Measurements from ENCODE around the gene NACC2. TPM values are rescaled to one million over a fixed set of nuclear protein-coding genes. Genes with fewer than 3 reads are reported as not detected.

NACC2 gene
- total RNA-seq, 1 donor from 2014 or later = 3.9 TPM

DNA sequence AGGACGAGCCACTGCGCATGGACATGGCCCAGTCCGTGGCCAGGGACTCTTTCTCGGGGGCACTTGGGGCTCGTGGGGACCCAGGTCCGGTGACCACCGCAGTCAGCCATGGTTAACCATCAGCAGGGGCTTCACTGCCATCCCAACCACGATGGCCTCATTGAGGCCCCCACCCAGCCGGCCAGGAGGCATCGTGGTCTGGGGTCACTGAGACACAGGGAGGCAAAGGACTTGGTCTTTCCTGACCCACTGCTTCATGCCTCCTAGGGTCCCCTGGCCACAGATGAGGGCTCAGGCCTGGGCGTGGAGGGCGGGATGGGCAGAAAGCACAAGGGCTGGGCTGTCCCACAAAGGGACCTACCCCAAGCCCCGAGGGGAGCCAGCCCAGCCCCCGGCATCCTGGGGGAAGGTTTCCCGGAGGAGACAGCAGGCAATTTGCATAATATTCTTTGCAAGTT is 6.6 kb downstream of the NACC2 start:
- peaks cover 4% of the 10 kb centered on the region for H3K27me3 Mint-ChIP-seq (ENCODE audit: unreplicated experiment)
- no peaks in the 10 kb centered on the region for H3K36me3 Mint-ChIP-seq (ENCODE audit: unreplicated experiment)
- peaks cover 2% of the 10 kb centered on the region for H3K9me3 Mint-ChIP-seq (ENCODE audit: unreplicated experiment)
- peaks cover 6% of the 10 kb centered on the region for H3K4me1 Mint-ChIP-seq (ENCODE audit: low read depth, unreplicated experiment)
- TF ChIP-seq, protein P1, sequence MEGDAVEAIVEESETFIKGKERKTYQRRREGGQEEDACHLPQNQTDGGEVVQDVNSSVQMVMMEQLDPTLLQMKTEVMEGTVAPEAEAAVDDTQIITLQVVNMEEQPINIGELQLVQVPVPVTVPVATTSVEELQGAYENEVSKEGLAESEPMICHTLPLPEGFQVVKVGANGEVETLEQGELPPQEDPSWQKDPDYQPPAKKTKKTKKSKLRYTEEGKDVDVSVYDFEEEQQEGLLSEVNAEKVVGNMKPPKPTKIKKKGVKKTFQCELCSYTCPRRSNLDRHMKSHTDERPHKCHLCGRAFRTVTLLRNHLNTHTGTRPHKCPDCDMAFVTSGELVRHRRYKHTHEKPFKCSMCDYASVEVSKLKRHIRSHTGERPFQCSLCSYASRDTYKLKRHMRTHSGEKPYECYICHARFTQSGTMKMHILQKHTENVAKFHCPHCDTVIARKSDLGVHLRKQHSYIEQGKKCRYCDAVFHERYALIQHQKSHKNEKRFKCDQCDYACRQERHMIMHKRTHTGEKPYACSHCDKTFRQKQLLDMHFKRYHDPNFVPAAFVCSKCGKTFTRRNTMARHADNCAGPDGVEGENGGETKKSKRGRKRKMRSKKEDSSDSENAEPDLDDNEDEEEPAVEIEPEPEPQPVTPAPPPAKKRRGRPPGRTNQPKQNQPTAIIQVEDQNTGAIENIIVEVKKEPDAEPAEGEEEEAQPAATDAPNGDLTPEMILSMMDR (IDR thresholded peaks at IDR 0.05; ENCODE audit: partially characterized antibody, unreplicated experiment) = no peak
- H3K27ac Mint-ChIP-seq (ENCODE audit: unreplicated experiment) = no peak overlapping the region
- no peak overlapping the region for H3K4me3 Mint-ChIP-seq (ENCODE audit: unreplicated experiment)
- DNase-seq = peak; percentile 14

DNA sequence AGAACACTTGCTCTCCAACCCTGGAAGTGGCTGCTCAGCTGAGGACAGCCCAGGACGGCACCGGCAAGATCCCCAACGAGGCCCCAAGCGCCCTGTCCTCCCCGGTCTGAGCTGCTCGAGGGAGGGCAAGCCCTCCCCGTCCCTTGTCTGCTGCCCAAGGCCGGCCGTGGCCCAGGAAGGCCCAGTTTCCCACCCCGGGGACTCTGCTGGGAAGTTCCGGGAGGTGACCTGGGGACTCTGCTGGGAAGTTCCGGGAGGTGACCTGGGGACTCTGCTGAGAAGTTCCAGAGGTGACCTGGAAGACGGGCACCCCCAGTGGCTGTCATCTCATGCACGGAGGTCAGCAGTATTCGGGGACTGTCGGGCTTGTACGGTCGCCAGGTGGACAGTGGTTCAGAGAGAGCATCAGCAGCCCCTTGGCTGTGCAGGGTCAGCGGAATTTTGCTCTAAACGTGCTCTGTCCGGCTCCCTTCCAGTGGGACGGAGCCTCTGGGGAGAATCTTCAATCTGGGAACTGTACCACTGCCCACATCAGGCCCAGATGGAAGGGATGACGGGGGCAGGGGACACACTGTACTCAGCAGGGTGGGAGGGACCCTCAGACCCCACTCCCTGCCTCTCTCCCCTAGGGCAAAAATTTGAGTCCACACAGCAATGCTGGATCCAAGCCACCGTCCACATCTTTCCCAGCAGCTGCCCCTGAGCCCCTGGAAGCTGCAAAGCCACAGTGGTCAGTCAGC is 7.2 kb downstream of the NACC2 start:
- peaks cover 4% of the 10 kb centered on the region for H3K4me1 Mint-ChIP-seq (ENCODE audit: low read depth, unreplicated experiment)
- H3K27ac Mint-ChIP-seq (ENCODE audit: unreplicated experiment) = no peak overlapping the region
- H3K4me3 Mint-ChIP-seq (ENCODE audit: unreplicated experiment) = no peak overlapping the region
- H3K27me3 Mint-ChIP-seq (ENCODE audit: unreplicated experiment) = peaks cover 1% of the 10 kb centered on the region
- peaks cover 2% of the 10 kb centered on the region for H3K9me3 Mint-ChIP-seq (ENCODE audit: unreplicated experiment)
- peak; percentile 10 for DNase-seq
- TF ChIP-seq, protein P1 (IDR thresholded peaks at IDR 0.05; ENCODE audit: partially characterized antibody, unreplicated experiment) = no peak
- H3K36me3 Mint-ChIP-seq (ENCODE audit: unreplicated experiment) = no peaks in the 10 kb centered on the region

DNA sequence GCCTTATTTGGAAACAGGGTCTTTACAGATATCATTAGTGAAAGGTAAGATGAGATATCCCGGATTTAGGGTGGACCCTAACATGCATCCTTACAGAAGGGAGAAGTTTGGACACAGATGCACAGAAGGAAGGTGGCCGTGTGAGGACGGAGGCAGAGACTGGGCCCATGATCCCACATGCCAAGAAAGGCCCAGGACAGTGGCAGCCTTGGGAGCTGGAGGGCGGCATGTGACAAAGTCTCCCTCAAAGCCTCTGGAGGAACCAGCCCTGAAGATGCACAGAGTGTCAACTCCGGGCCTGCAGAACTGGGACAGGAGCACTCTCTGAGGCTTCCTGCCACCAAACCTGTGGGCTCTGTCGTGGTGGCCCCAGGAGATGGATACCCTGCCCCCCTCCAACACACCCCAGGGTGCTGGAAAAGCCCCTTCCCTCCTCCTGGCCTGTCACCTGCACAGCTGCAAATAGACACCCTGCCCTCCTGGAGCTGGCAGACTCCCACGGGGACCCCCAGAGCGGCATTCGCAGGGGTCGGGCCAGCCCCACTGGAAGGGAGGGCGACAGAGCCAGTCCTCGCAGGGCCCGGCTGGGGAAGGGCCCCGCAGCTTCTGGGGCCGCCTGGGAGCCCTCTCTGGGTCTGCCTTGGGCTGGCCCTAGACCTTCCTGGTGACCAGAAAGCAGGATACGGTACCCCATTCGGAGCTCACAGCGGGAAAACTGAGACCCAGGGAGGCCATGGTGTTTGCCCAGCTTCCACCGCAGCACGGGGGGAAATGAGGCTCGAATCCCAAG is 7.9 kb downstream of the NACC2 start:
- Mint-ChIP-seq H3K4me3 (ENCODE audit: unreplicated experiment) (no peak overlapping the region), H3K4me1 (ENCODE audit: low read depth, unreplicated experiment) (peaks cover 5% of the 10 kb centered on the region), H3K27me3 (ENCODE audit: unreplicated experiment) (no peaks in the 10 kb centered on the region), H3K9me3 (ENCODE audit: unreplicated experiment) (peaks cover 2% of the 10 kb centered on the region), H3K36me3 (ENCODE audit: unreplicated experiment) (no peaks in the 10 kb centered on the region), H3K27ac (ENCODE audit: unreplicated experiment) (no peak overlapping the region)
- TF ChIP-seq, protein P1 (IDR thresholded peaks at IDR 0.05; ENCODE audit: partially characterized antibody, unreplicated experiment) = no peak
- no peak for DNase-seq

DNA sequence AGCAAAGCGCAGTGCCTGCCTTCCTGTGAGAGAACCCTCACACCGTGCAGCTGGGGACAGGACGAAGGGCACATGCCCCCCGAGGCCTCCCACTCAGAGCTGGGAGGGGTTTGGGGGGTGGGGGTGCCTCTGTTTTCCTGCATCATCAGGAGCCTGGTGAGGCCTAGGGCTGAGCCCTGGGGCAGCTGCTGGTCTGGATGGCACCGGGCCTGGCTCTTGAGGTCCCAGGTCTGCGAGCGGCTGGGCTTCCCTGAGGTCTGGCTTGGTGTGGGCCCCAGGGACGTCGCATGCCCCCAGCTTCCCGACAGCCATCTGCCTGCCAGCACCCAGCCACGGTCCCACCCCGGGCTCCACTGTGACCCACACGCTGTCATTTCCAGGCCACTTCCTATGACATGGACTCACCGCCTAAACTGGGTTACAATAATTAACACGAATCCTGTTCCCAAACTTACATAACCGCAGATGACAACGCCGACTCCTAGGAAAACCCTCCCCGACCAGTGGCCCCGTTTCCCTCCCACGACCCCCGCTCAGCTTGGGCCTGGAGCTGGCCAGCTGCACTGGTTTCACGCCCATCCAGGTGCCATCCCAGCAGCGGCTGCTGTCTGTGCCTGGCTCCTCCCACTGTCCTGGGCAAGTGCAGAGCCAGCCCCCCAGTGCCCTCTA is 8.7 kb downstream of the NACC2 start:
- no peaks in the 10 kb centered on the region for H3K27me3 Mint-ChIP-seq (ENCODE audit: unreplicated experiment)
- peaks cover 2% of the 10 kb centered on the region for H3K9me3 Mint-ChIP-seq (ENCODE audit: unreplicated experiment)
- no peaks in the 10 kb centered on the region for H3K36me3 Mint-ChIP-seq (ENCODE audit: unreplicated experiment)
- peaks cover 3% of the 10 kb centered on the region for H3K4me1 Mint-ChIP-seq (ENCODE audit: low read depth, unreplicated experiment)
- DNase-seq = peak; percentile 15
- TF ChIP-seq, protein P1 (IDR thresholded peaks at IDR 0.05; ENCODE audit: partially characterized antibody, unreplicated experiment) = no peak
- no peak overlapping the region for H3K4me3 Mint-ChIP-seq (ENCODE audit: unreplicated experiment)
- no peak overlapping the region for H3K27ac Mint-ChIP-seq (ENCODE audit: unreplicated experiment)
